ENCODE results near the gene GABBR2.

- TF ChIP-seq EZH2 (IDR thresholded peaks at IDR 0.05; ENCODE audit: low read depth, unreplicated experiment) (no peak), EZH2phosphoT487 (IDR thresholded peaks at IDR 0.05; ENCODE audit: unreplicated experiment) (no peak), POLR2AphosphoS5 (IDR thresholded peaks at IDR 0.05; ENCODE audit: low read depth) (no peak), CTCF (conservative IDR thresholded peaks at IDR 0.05; ENCODE audit: low read depth in 2 of 2) (no peak), REST (IDR thresholded peaks at IDR 0.05; ENCODE audit: unreplicated experiment) (no peak), STAT1 (IDR thresholded peaks at IDR 0.05; ENCODE audit: unreplicated experiment) (no peak)
These were observed 346.0 kb downstream of the GABBR2 start for GRCh38 chr9:98362624-98363252.

Data from GM23338 (cell line).